NCI-H1436 treated with DMSO at 0.1 percent for 48 hours (cell line): ENCODE results near the gene ARL15.
"Not testable (repeated sequence)": the region's sequence is repeated elsewhere in the genome, so short reads cannot be mapped to it uniquely, and the experiment has no call there.

Experiments used
- DNase-seq: peaks from one replicate; lab custom pipeline; 2025; lab: John Stamatoyannopoulos, UW

ARL15 gene

GRCh38 chr5:53895091-53895683 lies 415.2 kb downstream of the ARL15 start:
- DNase-seq = no peak

GRCh38 chr5:53893626-53894025 lies 416.7 kb downstream of the ARL15 start:
- DNase-seq = no peak

- no peak for DNase-seq
These were observed 418.1 kb downstream of the ARL15 start for GRCh38 chr5:53892224-53892623.

- DNase-seq = no peak
These were observed 419.2 kb downstream of the ARL15 start for GRCh38 chr5:53891159-53891558.

GRCh38 chr5:53890490-53890889 lies 419.9 kb downstream of the ARL15 start:
- DNase-seq = no peak

GRCh38 chr5:53884844-53885243 lies 425.5 kb downstream of the ARL15 start:
- no peak for DNase-seq

GRCh38 chr5:53884417-53884816 lies 426.0 kb downstream of the ARL15 start:
- no peak for DNase-seq

- no peak for DNase-seq
These were observed 427.7 kb downstream of the ARL15 start for GRCh38 chr5:53882676-53883031.

- no peak for DNase-seq
These were observed 428.2 kb downstream of the ARL15 start for GRCh38 chr5:53882006-53882675.

- DNase-seq = no peak
These were observed 430.6 kb downstream of the ARL15 start for GRCh38 chr5:53879708-53880323.

- DNase-seq = no peak
These were observed 432.4 kb downstream of the ARL15 start for GRCh38 chr5:53878015-53878414.

- no peak for DNase-seq
These were observed 433.1 kb downstream of the ARL15 start for GRCh38 chr5:53877243-53877642.

- DNase-seq = no peak
These were observed 436.0 kb downstream of the ARL15 start for GRCh38 chr5:53874409-53874808.

GRCh38 chr5:53873235-53873634 lies 437.1 kb downstream of the ARL15 start:
- no peak for DNase-seq

GRCh38 chr5:53871775-53872174 lies 438.6 kb downstream of the ARL15 start:
- DNase-seq = no peak

GRCh38 chr5:53871050-53871449 lies 439.3 kb downstream of the ARL15 start:
- no peak for DNase-seq

GRCh38 chr5:53858700-53859456 lies 451.5 kb downstream of the ARL15 start:
- no peak for DNase-seq

- DNase-seq = no peak
These were observed 453.9 kb downstream of the ARL15 start for GRCh38 chr5:53856506-53856905.

GRCh38 chr5:53836851-53837430 lies 473.4 kb downstream of the ARL15 start:
- not testable (repeated sequence) for DNase-seq

- no peak for DNase-seq
These were observed 475.9 kb downstream of the ARL15 start for GRCh38 chr5:53834500-53834899.
